GM18511 (cell line): ENCODE data around the gene BET1.
A peak's percentile ranks its signal among the peaks of the same experiment; 100 is the strongest.

Source experiments
- ATAC-seq: cut with Tn5 transposase; IDR thresholded peaks from one replicate; pipeline ENCODE4 v1.9.1; 2021; ENCODE audit warnings: mild to moderate bottlenecking, moderate library complexity; ENCODE audit not compliant: unreplicated experiment

The BET1 gene

DNA sequence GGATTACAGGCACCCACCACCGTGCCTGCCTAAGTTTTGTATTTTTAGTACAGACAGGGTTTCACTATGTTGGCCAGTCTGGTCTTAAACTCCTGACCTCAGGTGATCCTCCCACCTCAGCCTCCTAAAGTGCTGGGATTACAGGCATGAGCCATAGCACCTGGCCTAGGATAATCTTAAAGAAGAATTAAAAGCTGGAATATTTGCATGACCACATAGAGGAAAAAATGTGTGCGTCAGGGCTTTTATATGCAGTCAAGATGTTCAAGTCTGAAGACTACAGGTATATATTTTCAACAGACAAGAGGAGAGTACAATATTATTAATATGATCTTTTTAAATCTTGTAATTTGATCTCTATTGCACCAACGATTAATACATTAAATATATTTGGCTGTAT is 43.2 kb downstream of the BET1 start:
- no peak for ATAC-seq

DNA sequence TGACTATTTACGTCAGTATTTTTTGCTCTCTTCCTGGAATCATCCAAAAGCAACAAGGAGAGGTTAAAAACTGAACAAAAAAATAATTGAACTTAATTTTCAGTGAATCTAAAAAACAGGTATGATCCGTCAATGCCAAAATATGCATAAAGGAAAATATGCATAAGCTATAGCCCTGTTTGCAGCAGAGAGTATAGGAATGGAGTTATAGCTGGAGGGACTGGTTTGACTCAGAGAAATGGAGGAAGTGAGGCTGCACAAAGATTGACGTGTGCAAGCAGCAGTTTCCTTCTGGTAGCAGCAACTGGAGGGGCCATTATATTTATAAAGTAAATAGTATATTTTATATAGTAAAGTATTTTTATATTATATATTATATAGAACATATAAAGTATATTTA is 45.5 kb downstream of the BET1 start:
- ATAC-seq = no peak

DNA sequence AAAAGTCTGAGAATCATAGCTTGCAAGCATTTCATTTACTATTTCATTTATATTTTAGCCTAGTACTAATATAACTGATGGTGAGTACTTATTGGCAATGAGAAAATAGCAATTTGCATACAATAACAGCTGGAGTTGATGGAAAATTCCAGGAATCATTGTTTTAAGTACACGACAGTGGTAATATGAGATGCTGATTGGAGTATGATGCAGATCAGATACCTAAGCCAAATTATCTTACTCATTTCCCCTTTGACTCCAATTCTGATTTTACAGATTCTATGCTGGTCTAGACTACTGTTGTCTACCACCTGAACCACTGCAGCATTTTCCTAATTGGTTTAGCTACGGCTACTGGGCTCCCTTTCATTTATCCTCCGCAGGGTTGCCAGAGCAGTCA is 45.9 kb downstream of the BET1 start:
- ATAC-seq = no peak

DNA sequence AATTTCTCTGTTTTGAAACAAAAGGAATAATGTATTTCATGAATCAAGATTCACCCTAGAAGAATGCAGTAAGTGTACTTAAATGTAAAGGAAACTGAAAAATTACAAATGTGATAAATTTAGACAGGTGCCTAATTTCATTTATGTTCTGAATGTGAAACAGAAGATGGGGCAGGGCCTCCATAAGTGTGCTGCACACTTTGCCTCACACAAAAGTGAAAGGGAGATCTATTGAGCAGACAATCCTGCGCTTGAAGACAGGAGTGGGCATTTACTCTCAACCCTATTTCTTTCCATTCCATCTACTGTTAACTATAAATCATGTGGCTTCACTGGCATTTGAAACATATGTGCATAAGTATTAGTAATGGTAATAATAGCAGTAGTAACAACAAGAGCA is 46.4 kb downstream of the BET1 start:
- no peak for ATAC-seq

DNA sequence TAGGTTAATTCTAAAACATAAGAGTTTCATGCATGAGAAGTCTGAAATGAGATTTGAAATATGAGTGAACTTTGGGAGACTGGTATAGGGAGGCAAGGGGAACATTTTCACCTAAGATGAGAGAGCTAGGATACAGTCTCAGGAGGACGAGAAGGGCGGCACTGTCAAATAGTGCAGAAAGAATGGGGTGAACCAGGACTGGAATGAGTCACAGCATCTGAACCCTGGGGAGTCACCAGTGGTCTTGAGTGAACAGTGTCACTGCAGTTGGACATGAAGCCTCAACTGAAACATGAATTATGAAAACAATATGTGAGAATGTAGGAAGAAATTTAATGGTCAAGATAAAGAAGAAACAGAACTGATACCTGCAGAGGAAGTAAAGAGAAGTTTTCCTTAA is 48.9 kb downstream of the BET1 start:
- ATAC-seq = peak; percentile 96

GRCh38 chr7:93949423-93949822 is 54.7 kb downstream of the BET1 start:
- ATAC-seq = no peak

- ATAC-seq = no peak
Observed at GRCh38 chr7:93948873-93949272, 55.3 kb downstream of the BET1 start.

GRCh38 chr7:93948106-93948505 is 56.0 kb downstream of the BET1 start:
- ATAC-seq = no peak

- no peak for ATAC-seq
Observed at GRCh38 chr7:93945756-93946535, 58.2 kb downstream of the BET1 start.

GRCh38 chr7:93945083-93945482 is 59.1 kb downstream of the BET1 start:
- no peak for ATAC-seq

GRCh38 chr7:93944673-93945072 is 59.5 kb downstream of the BET1 start:
- no peak for ATAC-seq

DNA sequence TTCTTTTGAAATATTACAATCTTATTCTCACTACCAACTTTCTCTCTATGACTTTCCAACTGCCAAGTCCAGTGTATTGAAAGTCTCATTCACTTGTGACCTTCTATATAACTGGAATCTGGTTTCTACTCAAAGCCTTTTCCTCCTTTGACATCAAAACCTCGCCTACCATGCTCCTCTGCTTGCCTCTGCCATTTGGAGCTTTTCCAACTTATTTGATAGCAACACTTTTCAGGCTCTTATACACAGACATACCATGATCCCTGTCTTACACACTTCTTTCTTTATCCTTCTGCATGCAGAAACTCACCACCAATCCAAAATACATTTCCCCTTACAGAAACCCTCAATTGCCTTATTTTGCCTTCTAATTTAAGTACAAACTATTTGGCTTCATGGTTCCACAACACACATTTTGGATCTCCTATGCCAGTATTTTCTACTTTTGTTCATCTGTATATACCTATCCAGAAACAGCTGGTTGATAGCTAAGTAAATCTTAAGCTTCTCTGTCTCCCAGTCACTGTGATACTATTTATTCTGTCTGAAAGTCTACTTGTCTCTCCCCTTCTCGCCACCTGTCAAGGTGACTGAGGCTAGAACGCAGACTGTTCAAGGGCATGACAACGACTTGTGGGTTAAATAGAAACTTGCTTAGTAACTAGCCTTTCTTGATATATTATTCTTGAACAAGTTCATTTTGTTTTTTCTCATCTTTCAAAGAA is 60.2 kb downstream of the BET1 start:
- no peak for ATAC-seq
